Caco-2 (cell line): ENCODE data around the gene RAPGEFL1. TPM values are rescaled to one million over a fixed set of nuclear protein-coding genes. Genes with fewer than 3 reads are reported as not detected.

Source experiments
- BruUV-seq: library from RNA; stranded (reverse); fragments of 400-500 nt; replicated peaks from 2 replicates; lab custom pipeline; 2021; lab: Mats Ljungman, UMichigan
- CTCF ChIA-PET: fragments of 300-600 bp; sonication (Branson Sonifier 250); formaldehyde crosslinking; loops from one replicate; lab custom pipeline; 2022; ENCODE audit warnings: antibody characterized with exemption; lab: Charles Lee
- POLR2A ChIA-PET: fragments of 300-600 bp; sonication (Branson Sonifier 250); formaldehyde crosslinking; loops from one replicate; lab custom pipeline; 2022; ENCODE audit warnings: antibody characterized with exemption; lab: Charles Lee
- DNase-seq, 2 experiments: peaks; one replicate each; pipeline versions ENCODE4 v3.0.0 to v3.0.0-alpha.2; 2020 to 2022
- H3K27me3 ChIP-seq: replicated peaks from 2 replicates; pipeline ENCODE4 v1.6.0; 2011; ENCODE audit warnings: low read length; ENCODE audit not compliant: control insufficient read depth, insufficient read depth
- H3K36me3 ChIP-seq: 2 replicates; pipeline ENCODE4 v1.5.1; 2011; ENCODE audit warnings: low read length; ENCODE audit not compliant: control insufficient read depth, insufficient read depth
- H3K4me1 ChIP-seq: fragments of 250-450 bp; sonication (Bioruptor Pico); 2 replicates; pipeline ENCODE4 v1.5.1; 2020; ENCODE audit warnings: mild to moderate bottlenecking
- H3K4me3 ChIP-seq: 2 replicates; pipeline ENCODE4 v1.5.1; 2011; ENCODE audit warnings: low read depth, mild to moderate bottlenecking, control low read depth, low read length
- H3K9me3 ChIP-seq: fragments of 250-450 bp; sonication (Bioruptor Pico); 2 replicates; pipeline ENCODE4 v1.5.1; 2020; ENCODE audit warnings: mild to moderate bottlenecking, moderate library complexity
- H3K27ac Mint-ChIP-seq: one replicate; pipeline ENCODE4 v1.8.0; 2022; ENCODE audit warnings: mixed read lengths; ENCODE audit not compliant: unreplicated experiment
- H3K27me3 Mint-ChIP-seq: one replicate; pipeline ENCODE4 v1.8.0; 2022; ENCODE audit warnings: mixed read lengths; ENCODE audit not compliant: insufficient read depth, unreplicated experiment
- H3K36me3 Mint-ChIP-seq: one replicate; pipeline ENCODE4 v1.8.0; 2022; ENCODE audit warnings: mild to moderate bottlenecking, mixed read lengths; ENCODE audit not compliant: insufficient read depth, unreplicated experiment
- H3K4me1 Mint-ChIP-seq: one replicate; pipeline ENCODE4 v1.8.0; 2022; ENCODE audit warnings: low read depth, mixed read lengths; ENCODE audit not compliant: unreplicated experiment
- H3K4me3 Mint-ChIP-seq: one replicate; pipeline ENCODE4 v1.8.0; 2022; ENCODE audit warnings: mild to moderate bottlenecking, moderate library complexity, mixed read lengths; ENCODE audit not compliant: unreplicated experiment
- H3K9me3 Mint-ChIP-seq: one replicate; pipeline ENCODE4 v1.8.0; 2022; ENCODE audit warnings: mixed read lengths; ENCODE audit not compliant: unreplicated experiment
- intact Hi-C: fragments of 100-400 bp; cut with micrococcal nuclease; formaldehyde crosslinking; loops from one replicate; pipeline ENCODE4 v1.10.0; 2022; ENCODE audit not compliant: unreplicated experiment
- total RNA-seq: library from RNA; stranded (reverse); gene quantifications from 2 replicates; pipeline ENCODE4 v1.2.3, GENCODE V29; 2022
- TF ChIP-seq, protein P1 (sequence below), 2 experiments: fragments of 200-600 bp in 1 of 2; IDR thresholded peaks; 1 replicate in 1 of 2; 2 replicates in 1 of 2; pipeline versions ENCODE4 v1.5.1 to v1.8.0; 2011 to 2022; ENCODE audit warnings: antibody characterized with exemption in 1 of 2, control low read depth in 1 of 2, inconsistent platforms in 1 of 2, low read depth in 1 of 2, low read length in 1 of 2, mild to moderate bottlenecking in 1 of 2, moderate library complexity in 1 of 2; ENCODE audit not compliant: insufficient read depth in 1 of 2, severe bottlenecking in 1 of 2, unreplicated experiment in 1 of 2

RAPGEFL1 gene
- total RNA-seq, 1 experiment from 2014 or later = 15.0 TPM

DNA sequence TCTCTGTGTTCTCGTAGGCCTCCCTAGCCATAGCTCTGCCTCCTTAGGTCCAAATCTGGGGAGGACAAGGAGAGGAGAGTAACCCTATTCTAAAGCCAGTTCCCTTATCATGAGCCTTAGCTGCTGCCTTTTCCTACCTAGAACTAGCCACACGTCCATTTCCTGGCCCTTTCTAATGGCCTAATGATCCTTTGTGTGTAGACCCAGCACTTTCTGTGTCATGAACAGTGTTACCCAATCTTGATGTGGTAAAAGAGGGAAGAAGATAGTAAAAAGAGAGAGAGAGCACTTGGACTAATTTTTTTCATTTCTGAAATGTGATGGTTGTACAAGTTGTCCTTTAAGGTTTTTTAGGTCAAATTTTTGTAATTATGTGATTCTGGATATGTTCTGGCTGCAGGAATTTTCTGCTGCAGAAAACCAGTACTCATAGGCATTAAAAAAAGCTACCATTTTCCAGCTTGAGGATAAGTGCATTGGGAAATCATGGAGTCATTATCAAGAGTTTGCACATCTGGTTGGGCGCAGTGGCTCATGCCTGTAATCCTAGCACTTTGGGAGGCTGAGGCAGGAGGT is 18.7 kb upstream of the RAPGEFL1 start:
- TF ChIP-seq, protein P1, sequence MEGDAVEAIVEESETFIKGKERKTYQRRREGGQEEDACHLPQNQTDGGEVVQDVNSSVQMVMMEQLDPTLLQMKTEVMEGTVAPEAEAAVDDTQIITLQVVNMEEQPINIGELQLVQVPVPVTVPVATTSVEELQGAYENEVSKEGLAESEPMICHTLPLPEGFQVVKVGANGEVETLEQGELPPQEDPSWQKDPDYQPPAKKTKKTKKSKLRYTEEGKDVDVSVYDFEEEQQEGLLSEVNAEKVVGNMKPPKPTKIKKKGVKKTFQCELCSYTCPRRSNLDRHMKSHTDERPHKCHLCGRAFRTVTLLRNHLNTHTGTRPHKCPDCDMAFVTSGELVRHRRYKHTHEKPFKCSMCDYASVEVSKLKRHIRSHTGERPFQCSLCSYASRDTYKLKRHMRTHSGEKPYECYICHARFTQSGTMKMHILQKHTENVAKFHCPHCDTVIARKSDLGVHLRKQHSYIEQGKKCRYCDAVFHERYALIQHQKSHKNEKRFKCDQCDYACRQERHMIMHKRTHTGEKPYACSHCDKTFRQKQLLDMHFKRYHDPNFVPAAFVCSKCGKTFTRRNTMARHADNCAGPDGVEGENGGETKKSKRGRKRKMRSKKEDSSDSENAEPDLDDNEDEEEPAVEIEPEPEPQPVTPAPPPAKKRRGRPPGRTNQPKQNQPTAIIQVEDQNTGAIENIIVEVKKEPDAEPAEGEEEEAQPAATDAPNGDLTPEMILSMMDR (IDR thresholded peaks at IDR 0.05; ENCODE audit: insufficient read depth in 1 of 2, low read depth in 1 of 2, low read length in 1 of 2, severe bottlenecking in 1 of 2, unreplicated experiment in 1 of 2) = no peak
- Histone ChIP-seq H3K27me3 (no peaks in the 10 kb centered on the region), H3K36me3 (no peaks in the 10 kb centered on the region; the same call in 1 of the 2 replicates), H3K4me3 (no peak overlapping the region), H3K4me1 (no peaks in the 10 kb centered on the region), H3K9me3 (no peaks in the 10 kb centered on the region)
- POLR2A ChIA-PET = interaction anchor here (0.5 kb wide), 1 partner anchor 15 kb away, joined by 6 read pairs; no protein-coding TSS in a partner anchor
- Mint-ChIP-seq H3K27me3 (no peaks in the 10 kb centered on the region), H3K9me3 (no peaks in the 10 kb centered on the region), H3K36me3 (peaks cover 51% of the 10 kb centered on the region), H3K4me1 (peaks cover 7% of the 10 kb centered on the region), H3K4me3 (no peak overlapping the region), H3K27ac (no peak overlapping the region)
- no TSS peak for BruUV-seq
- CTCF ChIA-PET = interaction anchor here (0.9 to 1.1 kb wide), 3 partner anchors 10 to 83 kb away, joined by 3 to 4 read pairs (median 3); no protein-coding TSS in a partner anchor
- no peak for DNase-seq
- intact Hi-C loops = no loop called here

DNA sequence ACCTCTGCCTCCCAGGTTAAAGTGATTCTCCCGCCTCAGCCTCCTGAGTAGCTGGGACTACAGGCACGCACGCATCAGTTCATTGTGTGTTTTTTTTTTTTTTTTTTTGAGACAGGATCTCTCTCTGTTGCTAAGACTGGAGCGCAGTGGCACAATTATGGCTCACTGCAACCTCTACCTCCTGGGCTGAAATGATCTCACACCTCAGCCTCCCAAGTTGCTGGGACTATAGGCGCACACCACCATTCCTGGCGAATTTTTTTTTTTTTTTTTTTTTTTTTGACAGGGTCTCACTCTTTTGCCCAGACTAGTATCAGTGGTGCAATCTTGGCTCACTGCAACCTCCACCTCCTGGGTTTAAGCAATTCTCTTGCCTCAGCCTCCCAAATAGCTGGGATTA is 17.8 kb upstream of the RAPGEFL1 start:
- H3K9me3 Mint-ChIP-seq = no peaks in the 10 kb centered on the region
- H3K27me3 ChIP-seq = no peaks in the 10 kb centered on the region
- no TSS peak for BruUV-seq
- peaks cover 51% of the 10 kb centered on the region for H3K36me3 Mint-ChIP-seq
- no peaks in the 10 kb centered on the region for H3K4me1 ChIP-seq
- no peak overlapping the region for H3K4me3 Mint-ChIP-seq
- H3K9me3 ChIP-seq = no peaks in the 10 kb centered on the region
- TF ChIP-seq, protein P1 (IDR thresholded peaks at IDR 0.05; ENCODE audit: insufficient read depth in 1 of 2, low read depth in 1 of 2, low read length in 1 of 2, severe bottlenecking in 1 of 2, unreplicated experiment in 1 of 2) = no peak
- H3K36me3 ChIP-seq = no peaks in the 10 kb centered on the region; the same call in 1 of the 2 replicates
- intact Hi-C loops = no loop called here
- no peak for DNase-seq
- no peaks in the 10 kb centered on the region for H3K27me3 Mint-ChIP-seq
- POLR2A ChIA-PET = no interaction called here
- H3K27ac Mint-ChIP-seq = no peak overlapping the region
- CTCF ChIA-PET = interaction anchor here (1.1 kb wide), 1 partner anchor 9 kb away, joined by 4 read pairs; no protein-coding TSS in a partner anchor
- no peak overlapping the region for H3K4me3 ChIP-seq
- H3K4me1 Mint-ChIP-seq = peaks cover 7% of the 10 kb centered on the region

DNA sequence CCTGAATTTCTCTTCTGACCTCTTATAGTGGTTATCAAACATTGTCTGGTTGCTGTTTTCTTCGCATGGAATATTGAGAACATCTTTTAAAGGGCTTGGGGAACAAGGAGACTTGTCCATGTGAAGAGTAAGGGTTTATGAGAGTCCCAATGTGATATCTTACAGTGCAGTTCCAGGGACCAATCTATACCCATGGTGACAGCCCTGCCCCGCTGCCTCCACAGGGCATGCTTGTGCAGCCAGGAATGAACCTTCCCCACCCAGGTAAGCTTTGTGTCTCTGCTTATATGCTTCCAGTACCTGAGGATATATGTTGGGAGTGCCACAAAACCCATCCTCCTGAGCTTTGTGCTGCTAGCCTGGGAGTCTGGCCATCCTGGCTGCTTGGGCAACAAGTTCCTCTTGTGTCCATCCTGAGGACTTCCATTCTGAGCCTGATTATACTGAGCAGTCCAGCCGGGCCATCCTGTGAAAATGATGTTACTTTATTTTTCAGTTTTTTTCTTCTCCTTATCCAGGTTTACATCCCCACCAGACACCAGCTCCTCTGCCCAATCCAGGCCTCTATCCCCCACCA is 9.5 kb upstream of the RAPGEFL1 start:
- peak overlapping the region; percentile 22 for H3K4me3 Mint-ChIP-seq
- Histone ChIP-seq H3K36me3 (peaks cover 8% of the 10 kb centered on the region; the same call in 1 of the 2 replicates), H3K27me3 (no peaks in the 10 kb centered on the region), H3K9me3 (no peaks in the 10 kb centered on the region), H3K4me3 (no peak overlapping the region), H3K4me1 (peaks cover 7% of the 10 kb centered on the region)
- DNase-seq = no peak
- no TSS peak for BruUV-seq
- ChIA-PET CTCF (interaction anchor here (0.5 to 3.2 kb wide), 24 partner anchors 9 to 208 kb away, joined by 3 to 67 read pairs (median 4); partner anchors contain the start of genes CASC3, MED24, NR1D1 and RAPGEFL1), POLR2A (interaction anchor here (1.0 to 1.4 kb wide), 3 partner anchors 20 to 67 kb away, joined by 3 to 13 read pairs (median 4); no protein-coding TSS in a partner anchor)
- intact Hi-C loops = loop anchor here (1.0 kb wide), 2 partner anchors 54 to 154 kb away; no protein-coding TSS in a partner anchor
- H3K4me1 Mint-ChIP-seq = peaks cover 23% of the 10 kb centered on the region
- no peaks in the 10 kb centered on the region for H3K27me3 Mint-ChIP-seq
- H3K36me3 Mint-ChIP-seq = peaks cover 99% of the 10 kb centered on the region
- TF ChIP-seq, protein P1 (IDR thresholded peaks at IDR 0.05; ENCODE audit: insufficient read depth in 1 of 2, low read depth in 1 of 2, low read length in 1 of 2, severe bottlenecking in 1 of 2, unreplicated experiment in 1 of 2) = no peak
- H3K9me3 Mint-ChIP-seq = no peaks in the 10 kb centered on the region
- peak overlapping the region; percentile 87 for H3K27ac Mint-ChIP-seq
